Stimulated activated CD8-positive, alpha-beta memory T cell treated with anti-CD3 and anti-CD28 coated beads, Interleukin-4, amount 100 ng/mL, for 1 hour (primary cell): Measurements from ENCODE around the gene ALDH1A2.
"Not testable (repeated sequence)": the region's sequence is repeated elsewhere in the genome, so short reads cannot be mapped to it uniquely, and the experiment has no call there.

ENCODE experiments used
- DNase-seq, 2 donors: peaks; one replicate each; pipeline ENCODE4 v3.0.0-alpha.2; 2020; ENCODE audit warnings: low read depth in 2 of 2, low spot score in 1 of 2

Gene ALDH1A2

GRCh38 chr15:58002338-58003126, 63.0 kb downstream of the ALDH1A2 start:
- DNase-seq = no peak

- not testable (repeated sequence) for DNase-seq
Measured at GRCh38 chr15:57999699-58000098, 65.8 kb downstream of the ALDH1A2 start.

GRCh38 chr15:57996561-57996960, 69.0 kb downstream of the ALDH1A2 start:
- no peak for DNase-seq

GRCh38 chr15:57994221-57995049, 71.1 kb downstream of the ALDH1A2 start:
- no peak for DNase-seq

GRCh38 chr15:57993409-57994145, 71.9 kb downstream of the ALDH1A2 start:
- DNase-seq = no peak

GRCh38 chr15:57992761-57993355, 72.7 kb downstream of the ALDH1A2 start:
- no peak for DNase-seq

- no peak for DNase-seq
Measured at GRCh38 chr15:57973534-57973933, 92.0 kb downstream of the ALDH1A2 start.

GRCh38 chr15:57972864-57973263, 92.6 kb downstream of the ALDH1A2 start:
- no peak for DNase-seq

GRCh38 chr15:57969996-57970395, 95.5 kb downstream of the ALDH1A2 start:
- no peak for DNase-seq

GRCh38 chr15:57969355-57969754, 96.2 kb downstream of the ALDH1A2 start:
- no peak for DNase-seq

- DNase-seq = no peak
Measured at GRCh38 chr15:57962887-57963286, 102.6 kb downstream of the ALDH1A2 start.

- no peak for DNase-seq
Measured at GRCh38 chr15:57961919-57962318, 103.6 kb downstream of the ALDH1A2 start.

GRCh38 chr15:57957113-57957512, 108.4 kb downstream of the ALDH1A2 start:
- no peak for DNase-seq

- no peak for DNase-seq
Measured at GRCh38 chr15:57953874-57954273, 111.6 kb downstream of the ALDH1A2 start.

GRCh38 chr15:57951328-57951932, 114.1 kb downstream of the ALDH1A2 start:
- no peak for DNase-seq

GRCh38 chr15:57950381-57950946, 115.0 kb downstream of the ALDH1A2 start:
- no peak for DNase-seq

- no peak for DNase-seq
Measured at GRCh38 chr15:57949374-57949943, 116.1 kb downstream of the ALDH1A2 start.

GRCh38 chr15:57948351-57949289, 116.9 kb downstream of the ALDH1A2 start:
- no peak for DNase-seq

- no peak for DNase-seq
Measured at GRCh38 chr15:57947781-57948180, 117.7 kb downstream of the ALDH1A2 start.
